Endometrium (tissue), 2 donors: ENCODE results near the gene ADGRF5.

Source experiments
- FAIRE-seq: peaks from 2 replicates; lab custom pipeline; 2012; peaks lifted over from hg19 to GRCh38; lab: Jason Lieb, UNC
- donor health status: control.
- donor health status: control.

ADGRF5 gene

GRCh38 chr6:46815130-46815529 is 106.6 kb downstream of the ADGRF5 start:
- no peak for FAIRE-seq

GRCh38 chr6:46808806-46809205 is 112.9 kb downstream of the ADGRF5 start:
- FAIRE-seq, result no peak
